ENCODE measurements around the gene ADGRV1.
A peak's percentile ranks its signal among the peaks of the same experiment; 100 is the strongest.

ADGRV1 gene

GRCh38 chr5:90991201-90991600, 432.6 kb downstream of the ADGRV1 start (continued):
- TF ChIP-seq ZNF138 (tag by site-specific recombination; IDR thresholded peaks at IDR 0.05; ENCODE audit: borderline replicate concordance) (no peak), TSHZ1 (tag by site-specific recombination; IDR thresholded peaks at IDR 0.05; ENCODE audit: borderline replicate concordance) (no peak), ZNF24 (tag by site-specific recombination; IDR thresholded peaks at IDR 0.05) (no peak), ZNF280C (tag by site-specific recombination; IDR thresholded peaks at IDR 0.05) (no peak), ZNF692 (tag by site-specific recombination; IDR thresholded peaks at IDR 0.05) (no peak), ZNF776 (tag by site-specific recombination; IDR thresholded peaks at IDR 0.05; ENCODE audit: borderline replicate concordance) (no peak), REPIN1 (tag by site-specific recombination; IDR thresholded peaks at IDR 0.05; ENCODE audit: low read depth) (no peak)

- no peaks in the 10 kb centered on the region for H3K4me1 ChIP-seq (ENCODE audit: control insufficient read depth, insufficient read depth, low read length)
- H3K27ac ChIP-seq (ENCODE audit: extremely low read depth, low read depth, low read length) = no peak overlapping the region
- H3K9me3 ChIP-seq (ENCODE audit: control insufficient read depth, insufficient read depth, low read depth, low read length) = no peaks in the 10 kb centered on the region
- H3K4me3 ChIP-seq (ENCODE audit: low read depth, low read length) = no peak overlapping the region
- no peak for TF ChIP-seq REPIN1 (tag by site-specific recombination; IDR thresholded peaks at IDR 0.05; ENCODE audit: low read depth)
- POLR2A ChIA-PET = no interaction called here
- no peaks in the 10 kb centered on the region; a peak in 1 of 3 replicates for H3K36me3 ChIP-seq (ENCODE audit: control insufficient read depth in 2 of 2, insufficient read depth in 1 of 2, low read length in 2 of 2)
- CTCF ChIA-PET = interaction anchor here (0.9 kb wide), 1 partner anchor 10 kb away, joined by 6 read pairs; no protein-coding TSS in a partner anchor
Observed at GRCh38 chr5:90994796-90995195, 436.2 kb downstream of the ADGRV1 start.

GRCh38 chr5:90996089-90996488, 437.5 kb downstream of the ADGRV1 start:
- Histone ChIP-seq H3K9me3 (ENCODE audit: control insufficient read depth, insufficient read depth, low read depth, low read length) (no peaks in the 10 kb centered on the region), H3K36me3 (ENCODE audit: control insufficient read depth in 2 of 2, insufficient read depth in 1 of 2, low read length in 2 of 2) (no peaks in the 10 kb centered on the region; a peak in 1 of 3 replicates), H3K4me1 (ENCODE audit: control insufficient read depth, insufficient read depth, low read length) (no peaks in the 10 kb centered on the region), H3K27ac (ENCODE audit: extremely low read depth, low read depth, low read length) (no peak overlapping the region), H3K4me3 (ENCODE audit: low read depth, low read length) (no peak overlapping the region)
- POLR2A ChIA-PET = no interaction called here
- TF ChIP-seq ZNF266 (tag by site-specific recombination; IDR thresholded peaks at IDR 0.05; ENCODE audit: low read depth) = no peak
- TF ChIP-seq ZNF433 (tag by site-specific recombination; IDR thresholded peaks at IDR 0.05; ENCODE audit: low read depth) = no peak
- peak; percentile 77 for TF ChIP-seq ZNF585B (tag by site-specific recombination; IDR thresholded peaks at IDR 0.05)
- no peak for TF ChIP-seq ZBTB8A (tag by site-specific recombination; IDR thresholded peaks at IDR 0.05)
- TF ChIP-seq ZNF184 (tag by site-specific recombination; IDR thresholded peaks at IDR 0.05) = no peak
- CTCF ChIA-PET = no interaction called here

- H3K27ac ChIP-seq (ENCODE audit: extremely low read depth, low read depth, low read length) = no peak overlapping the region
- no peak overlapping the region for H3K4me3 ChIP-seq (ENCODE audit: low read depth, low read length)
- ChIA-PET CTCF (interaction anchor here (0.6 kb wide), 1 partner anchor 38 kb away, joined by 5 read pairs; no protein-coding TSS in a partner anchor), POLR2A (no interaction called here)
- H3K9me3 ChIP-seq (ENCODE audit: control insufficient read depth, insufficient read depth, low read depth, low read length) = no peaks in the 10 kb centered on the region
- H3K36me3 ChIP-seq (ENCODE audit: control insufficient read depth in 2 of 2, insufficient read depth in 1 of 2, low read length in 2 of 2) = no peaks in the 10 kb centered on the region; a peak in 1 of 3 replicates
- H3K4me1 ChIP-seq (ENCODE audit: control insufficient read depth, insufficient read depth, low read length) = no peaks in the 10 kb centered on the region
- TF ChIP-seq ZNF26 (tag by site-specific recombination; IDR thresholded peaks at IDR 0.05) (no peak), CTCF (tag by site-specific recombination; IDR thresholded peaks at IDR 0.05) (no peak), ZNF544 (tag by site-specific recombination; IDR thresholded peaks at IDR 0.05) (no peak), OVOL3 (tag by site-specific recombination; IDR thresholded peaks at IDR 0.05) (no peak), ZNF391 (tag by site-specific recombination; IDR thresholded peaks at IDR 0.05; ENCODE audit: borderline replicate concordance, low read depth) (no peak), ZNF133 (tag by site-specific recombination; IDR thresholded peaks at IDR 0.05) (no peak), ZEB2 (tag by site-specific recombination; IDR thresholded peaks at IDR 0.05) (no peak), ZNF202 (tag by site-specific recombination; IDR thresholded peaks at IDR 0.05; ENCODE audit: borderline replicate concordance) (no peak)
Observed at GRCh38 chr5:90997082-90997481, 438.5 kb downstream of the ADGRV1 start.
